ENCODE data around the gene NUP50.

DNA sequence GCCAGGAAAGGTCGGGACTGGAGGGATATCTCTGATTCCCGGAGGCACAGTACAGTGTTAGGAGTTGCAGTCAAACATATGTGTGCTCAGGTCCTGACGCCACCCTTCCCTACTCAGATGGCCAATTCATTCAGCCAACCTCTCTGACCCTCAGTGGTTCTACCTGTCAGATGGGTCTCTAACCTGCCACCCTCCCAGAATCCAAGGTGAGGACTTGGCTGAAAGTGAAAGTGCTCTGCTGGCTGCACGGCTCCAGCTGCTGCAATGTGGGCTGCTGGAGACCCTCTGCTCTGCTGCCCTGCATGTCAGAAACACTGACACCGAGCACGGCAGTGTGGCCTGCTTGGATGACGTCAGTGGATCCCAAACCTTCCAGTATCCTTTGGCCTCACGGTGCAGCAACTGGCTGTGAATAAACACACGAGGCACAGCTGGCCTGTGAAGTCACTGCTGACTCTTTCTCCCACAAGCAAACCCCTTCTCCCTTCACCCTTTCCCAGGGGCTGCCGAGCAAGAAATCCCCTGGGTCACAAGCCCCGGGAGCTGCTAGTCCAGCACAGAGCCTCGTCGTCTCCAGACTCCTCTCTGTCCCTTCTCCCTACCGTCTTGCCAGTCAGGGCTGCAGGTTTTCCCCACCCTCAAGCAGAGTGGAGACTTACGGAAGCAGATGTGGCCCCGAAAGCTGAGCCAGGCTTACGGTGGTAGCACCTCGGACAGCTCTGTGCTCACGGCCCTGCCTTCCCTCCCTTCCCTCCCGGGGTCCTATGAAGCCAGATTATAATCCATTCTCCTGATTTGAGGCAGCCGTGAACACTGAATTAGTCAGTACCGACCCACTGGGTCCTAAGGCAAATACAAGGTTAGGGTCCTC, 52.6 kb downstream of the NUP50 start:
- TF ChIP-seq EP300 (IDR thresholded peaks at IDR 0.05) (no peak), CTCF (IDR thresholded peaks at IDR 0.05) (no peak), POLR2AphosphoS5 (IDR thresholded peaks at IDR 0.05) (no peak), POLR2A (IDR thresholded peaks at IDR 0.05) (no peak)
